HG02970 (cell line): Measurements from ENCODE around the gene RIGI.
"Not testable (repeated sequence)": the region's sequence is repeated elsewhere in the genome, so short reads cannot be mapped to it uniquely, and the experiment has no call there.

Experiments used
- ATAC-seq: cut with Tn5 transposase; IDR thresholded peaks from one replicate; pipeline ENCODE4 v1.9.1; 2021; ENCODE audit warnings: mild to moderate bottlenecking, moderate library complexity, moderate number of reproducible peaks; ENCODE audit not compliant: unreplicated experiment, low FRiP score

The RIGI gene

DNA sequence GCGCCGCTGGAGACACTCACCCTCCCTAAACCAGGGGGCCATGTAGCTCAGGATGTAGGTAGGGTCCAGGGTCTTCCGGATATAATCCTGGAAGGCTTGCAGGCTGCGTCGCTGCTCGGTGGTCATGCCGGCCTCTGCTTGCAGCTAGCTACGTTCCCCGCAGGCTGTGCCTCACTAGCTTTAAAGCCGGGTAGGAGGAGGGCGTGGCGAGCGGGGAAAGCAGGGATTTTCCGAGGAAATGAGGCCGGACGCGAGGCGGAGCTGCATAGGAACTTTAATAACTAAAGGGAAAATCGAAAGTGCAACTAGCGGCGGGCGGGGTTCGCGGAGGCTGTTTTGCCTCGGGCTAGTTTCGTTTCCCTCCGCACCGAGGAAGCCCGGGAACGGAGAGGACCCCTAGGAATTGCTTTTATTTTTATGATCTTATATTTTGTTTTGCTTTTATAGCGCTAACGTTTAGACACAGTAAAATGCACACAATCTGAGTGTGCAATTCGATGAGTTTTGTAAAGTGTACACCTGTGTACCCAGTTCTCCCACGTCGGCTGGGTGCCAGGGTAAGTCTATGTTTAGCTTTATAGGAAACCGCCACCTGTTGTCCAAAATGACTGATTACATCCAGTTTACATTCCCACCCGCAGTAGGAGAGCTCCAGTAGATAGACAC, at the start of gene RIGI:
RIGI (minus strand) TSS at position 156 of the 666 bp plus-strand sequence; CDS start at position 126, 30 bp downstream.
- ATAC-seq, result peak; percentile 62

DNA sequence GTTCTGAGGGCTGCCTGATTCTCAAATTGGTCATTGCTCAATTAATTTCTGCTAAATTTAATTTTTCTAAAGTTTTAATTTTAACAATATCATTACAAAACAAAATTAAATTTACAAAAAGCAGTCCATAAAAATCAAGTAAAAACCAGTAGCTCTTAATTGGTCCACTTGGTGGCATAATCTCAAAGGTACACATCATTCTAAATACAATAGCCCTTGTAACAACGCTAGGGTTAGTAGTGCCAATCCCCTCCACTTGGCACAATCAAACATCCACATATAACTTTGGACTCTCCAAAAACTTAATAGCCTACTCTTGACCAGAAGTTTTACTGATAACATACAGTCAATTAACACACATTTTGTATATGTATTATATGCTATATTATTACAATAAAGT, 48.9 kb upstream of the RIGI start:
- no peak for ATAC-seq

DNA sequence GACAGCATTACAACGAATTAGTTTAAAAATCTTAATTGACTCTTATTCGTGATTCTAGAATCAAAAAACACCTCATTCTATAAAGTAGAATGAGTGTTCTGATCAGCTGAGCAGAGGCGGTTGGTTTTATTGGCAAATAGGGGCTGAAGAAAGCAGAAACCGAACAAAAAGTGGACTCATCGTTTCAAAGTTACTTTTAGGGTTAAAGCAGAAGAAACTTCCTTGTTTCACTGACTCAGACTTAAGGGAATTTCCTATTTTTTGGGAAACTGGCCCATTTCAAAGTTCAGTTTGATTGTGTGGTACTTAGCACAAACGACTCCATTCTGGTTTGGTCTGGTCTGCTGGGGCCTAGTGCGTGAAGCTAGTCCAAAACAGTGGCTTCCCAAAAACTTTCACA, 47.8 kb upstream of the RIGI start:
- no peak for ATAC-seq

DNA sequence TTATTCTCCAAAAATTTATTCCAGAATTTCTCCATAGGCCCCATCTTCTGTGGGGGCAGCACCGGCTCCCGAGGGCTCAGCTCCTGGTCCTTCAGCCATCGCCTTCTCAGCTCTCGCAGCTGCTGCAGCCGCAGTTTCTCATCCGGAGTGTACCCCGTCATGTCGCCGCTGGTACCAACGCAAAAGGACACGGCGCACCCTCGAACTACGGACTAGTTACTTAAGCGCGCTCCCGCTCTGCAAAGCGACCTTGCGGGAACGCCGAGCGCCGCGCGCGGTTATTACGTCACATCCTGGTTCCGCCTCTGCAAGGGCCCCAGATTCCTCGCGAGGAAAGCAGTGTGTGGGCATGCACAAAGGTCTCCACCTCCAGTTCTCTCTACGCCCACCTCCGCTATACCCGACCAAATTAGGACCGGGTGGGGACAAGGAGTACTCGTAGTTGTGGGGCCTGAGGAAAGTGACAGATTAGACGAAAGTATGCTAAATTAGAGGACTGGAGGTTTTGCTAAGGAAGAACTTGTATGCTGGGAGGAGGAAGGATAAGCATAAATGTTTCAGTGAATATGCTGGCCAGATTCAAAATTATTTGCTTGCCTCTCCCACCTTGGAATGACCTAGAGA, 47.0 kb upstream of the RIGI start, which contains the start of gene NDUFB6:
NDUFB6 (minus strand) TSS at position 260 of the 624 bp plus-strand sequence; CDS start at position 161, 99 bp downstream.
- ATAC-seq, result peak; percentile 81

DNA sequence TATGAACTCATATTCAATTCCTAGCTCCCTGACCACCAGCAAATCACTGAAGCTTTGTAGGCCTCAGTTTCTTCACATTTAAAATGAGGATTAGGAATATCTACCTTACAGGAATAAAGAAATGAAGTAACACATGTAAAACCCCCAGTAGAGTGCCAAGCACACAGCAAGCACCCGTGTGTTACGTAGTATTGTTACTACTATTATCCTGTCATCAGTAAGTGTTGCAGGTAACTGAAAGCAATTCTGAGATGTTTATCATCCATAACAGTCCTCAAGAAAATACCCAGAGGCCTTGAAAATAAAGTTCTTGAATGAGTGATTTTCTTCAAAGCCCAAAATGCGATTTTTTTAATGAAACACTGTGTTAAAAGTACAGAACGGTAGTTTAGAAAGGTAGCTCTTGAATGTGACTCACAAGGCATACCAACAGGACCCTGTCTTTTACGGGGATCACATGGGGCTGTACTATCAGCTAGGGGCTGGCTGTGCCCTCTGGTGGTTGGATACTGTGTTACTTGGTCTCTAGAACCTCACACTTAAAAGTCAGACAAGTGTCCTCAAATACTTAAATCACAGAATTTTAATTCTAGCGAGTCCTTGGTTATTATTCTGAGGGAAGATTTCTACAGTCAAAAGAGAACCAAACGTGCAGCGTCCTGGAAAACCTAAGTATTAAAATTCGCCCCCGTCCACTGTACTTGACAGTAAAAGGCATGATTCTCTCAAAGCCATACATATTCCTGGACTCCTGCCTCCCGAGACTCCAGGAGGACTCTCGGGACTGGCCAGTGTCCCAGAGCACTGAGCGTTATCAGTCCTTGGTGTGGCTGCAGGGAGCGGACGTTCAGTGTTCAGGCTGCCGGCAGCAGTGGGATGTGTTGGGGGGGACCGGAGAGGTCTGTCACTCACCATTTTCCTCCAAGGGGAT, 46.2 kb upstream of the RIGI start:
- peak; percentile 88 for ATAC-seq

DNA sequence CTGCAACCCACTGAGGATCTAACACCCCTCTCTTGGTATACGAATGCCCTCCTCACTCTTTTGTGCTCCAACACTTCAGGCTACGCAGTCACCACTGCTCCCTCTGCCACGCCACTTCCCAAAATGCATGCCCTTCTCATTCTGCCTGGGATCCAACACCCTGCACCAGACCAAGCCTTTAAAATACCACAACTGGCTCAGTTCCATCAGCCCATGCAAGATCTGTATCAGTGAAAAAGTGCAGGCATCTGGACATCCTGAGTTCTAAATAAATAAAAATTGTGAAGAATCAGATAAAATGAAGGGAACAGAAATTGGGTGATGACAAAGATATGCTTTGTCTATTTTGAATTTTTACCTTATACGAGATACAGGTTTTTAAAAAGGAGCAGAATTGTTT, 44.3 kb upstream of the RIGI start:
- no peak for ATAC-seq

DNA sequence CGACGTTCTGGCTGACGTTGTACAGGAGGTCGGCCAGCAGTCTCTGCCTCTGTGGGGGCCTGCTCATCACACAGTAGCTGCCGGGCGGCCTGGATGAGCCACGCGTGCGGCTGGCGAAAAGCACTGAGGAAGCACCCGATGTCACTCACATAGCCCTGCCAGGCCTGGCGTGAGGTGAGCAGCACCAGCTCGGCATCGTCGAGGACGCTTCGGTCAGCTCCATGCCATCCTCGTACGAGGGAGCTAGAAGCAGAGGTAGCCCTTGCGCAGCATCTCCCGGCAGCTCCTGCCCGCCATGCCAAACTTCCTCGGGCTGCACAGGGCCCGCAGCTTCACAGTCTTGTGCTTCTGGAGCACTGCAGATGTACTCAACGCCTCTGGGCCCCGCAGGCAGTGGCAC, 40.8 kb upstream of the RIGI start:
- ATAC-seq, result no peak

DNA sequence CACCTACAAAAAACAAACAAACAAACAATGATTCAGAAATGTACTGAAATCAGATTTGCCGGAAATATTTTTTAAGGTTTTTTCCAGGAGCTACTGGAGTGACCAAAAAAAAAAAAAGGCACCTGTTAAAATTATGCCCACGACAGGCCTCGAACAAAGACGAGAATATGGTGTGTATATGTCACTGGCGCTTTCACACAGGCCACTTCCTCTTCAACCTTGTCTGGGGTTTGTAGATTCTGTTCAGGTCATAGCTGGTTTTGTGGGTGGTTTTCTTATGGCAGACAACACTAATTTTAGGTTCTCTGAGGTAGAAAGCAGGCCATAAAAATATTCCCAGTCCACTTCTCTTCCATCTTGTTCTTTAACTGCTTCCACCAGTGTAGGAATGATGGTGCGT, 40.0 kb upstream of the RIGI start:
- ATAC-seq, result no peak

DNA sequence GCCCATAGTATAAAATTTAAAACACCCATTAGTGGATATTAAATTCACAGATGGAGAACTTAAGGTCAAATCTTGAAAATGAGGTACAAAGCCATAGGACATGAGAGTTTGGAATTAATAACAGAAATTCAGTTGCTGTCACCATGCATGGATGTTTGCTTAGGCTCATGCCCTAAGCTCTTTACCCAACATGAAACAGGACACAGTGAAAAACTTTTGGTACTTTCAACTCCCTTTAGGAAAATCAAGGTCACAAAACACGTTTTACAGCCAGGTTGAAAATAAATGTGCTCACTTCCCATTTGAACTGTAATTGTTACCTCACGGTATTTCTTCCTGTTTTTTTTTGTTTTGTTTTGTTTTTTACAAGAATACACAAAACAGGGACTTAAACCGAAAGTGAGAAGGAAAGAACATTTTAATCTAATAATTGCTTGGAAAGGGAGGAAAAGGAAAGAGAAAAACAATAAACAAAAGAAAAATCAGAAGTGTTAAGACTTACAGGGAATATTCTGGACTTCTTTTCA, 32.5 kb upstream of the RIGI start:
- no peak for ATAC-seq

DNA sequence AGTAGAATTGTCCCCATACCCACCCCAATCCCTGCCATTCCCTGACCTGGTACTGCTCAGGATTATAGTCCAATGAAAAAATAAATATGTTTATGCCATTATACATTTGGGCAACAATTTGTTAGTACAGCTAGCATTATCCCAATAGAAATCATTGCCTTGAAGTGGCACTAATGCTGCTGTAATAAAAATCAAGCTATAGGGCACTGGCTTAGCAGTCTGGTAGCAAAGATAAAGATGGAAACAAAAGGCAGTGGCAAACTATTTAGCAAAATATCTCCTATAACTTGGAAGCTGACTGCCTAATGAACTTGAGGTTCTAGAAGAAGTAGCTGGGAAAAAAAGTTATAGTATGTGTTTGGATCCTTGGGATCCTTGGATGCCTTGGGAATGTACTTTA, 28.6 kb upstream of the RIGI start:
- ATAC-seq, result no peak

DNA sequence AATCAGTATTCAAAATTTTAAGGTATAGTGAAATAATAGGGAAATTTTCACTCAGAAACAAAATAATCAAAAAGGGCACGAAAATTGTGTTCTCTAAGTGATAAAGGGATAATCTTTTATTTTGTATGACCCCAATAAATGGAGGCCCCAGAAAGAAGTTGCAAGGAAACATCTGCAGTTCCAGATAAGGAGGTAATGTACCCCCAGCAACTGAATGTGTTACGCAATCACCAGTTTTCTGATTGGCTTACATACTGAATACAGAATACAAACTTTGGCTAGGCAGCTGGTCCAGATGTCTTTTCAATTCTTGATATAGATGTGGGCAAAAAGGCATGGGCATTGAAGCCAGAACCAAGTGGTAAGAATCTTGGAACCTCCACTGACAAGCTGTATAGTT, 28.1 kb upstream of the RIGI start:
- no peak for ATAC-seq

DNA sequence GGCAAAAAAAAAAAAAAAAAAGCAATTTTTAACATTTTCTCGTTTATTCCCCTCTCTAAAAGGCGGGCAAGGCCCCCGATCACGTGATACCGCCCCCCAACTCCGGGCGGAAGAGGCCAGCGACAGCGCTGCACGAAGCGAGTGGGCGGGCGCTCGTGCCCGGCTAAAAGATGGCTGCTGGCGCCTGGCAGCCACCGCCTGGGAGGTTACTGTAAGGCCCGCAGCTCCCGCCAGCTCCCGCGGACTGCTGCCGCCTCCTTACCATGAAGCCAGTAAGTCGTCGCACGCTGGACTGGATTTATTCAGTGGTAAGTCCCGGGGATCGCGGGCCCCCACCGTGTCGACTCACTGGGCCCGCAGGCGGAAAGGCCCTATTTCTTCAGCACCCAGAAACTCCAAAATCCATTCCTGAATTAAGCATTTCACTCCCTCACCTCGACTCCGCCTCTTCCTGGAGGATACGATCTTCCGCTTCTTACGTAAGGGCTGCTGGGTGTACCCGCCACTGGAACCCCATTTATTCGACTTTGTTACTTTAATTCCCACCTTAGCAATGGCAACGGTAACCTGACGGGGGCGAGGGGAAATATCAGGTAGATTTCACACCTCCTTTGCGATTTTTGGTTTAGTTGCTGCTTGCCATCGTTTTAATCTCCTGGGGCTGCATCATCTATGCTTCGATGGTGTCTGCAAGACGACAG, 26.3 kb upstream of the RIGI start, which contains the start of the genes SMIM27 and TOPORS:
SMIM27 (plus strand) TSS at position 156 of the 701 bp plus-strand sequence; CDS start at position 264, 108 bp downstream.
TOPORS (minus strand) TSS at position 415 of the 701 bp plus-strand sequence; CDS start at position 265, 150 bp downstream.
- peak; percentile 53 for ATAC-seq

DNA sequence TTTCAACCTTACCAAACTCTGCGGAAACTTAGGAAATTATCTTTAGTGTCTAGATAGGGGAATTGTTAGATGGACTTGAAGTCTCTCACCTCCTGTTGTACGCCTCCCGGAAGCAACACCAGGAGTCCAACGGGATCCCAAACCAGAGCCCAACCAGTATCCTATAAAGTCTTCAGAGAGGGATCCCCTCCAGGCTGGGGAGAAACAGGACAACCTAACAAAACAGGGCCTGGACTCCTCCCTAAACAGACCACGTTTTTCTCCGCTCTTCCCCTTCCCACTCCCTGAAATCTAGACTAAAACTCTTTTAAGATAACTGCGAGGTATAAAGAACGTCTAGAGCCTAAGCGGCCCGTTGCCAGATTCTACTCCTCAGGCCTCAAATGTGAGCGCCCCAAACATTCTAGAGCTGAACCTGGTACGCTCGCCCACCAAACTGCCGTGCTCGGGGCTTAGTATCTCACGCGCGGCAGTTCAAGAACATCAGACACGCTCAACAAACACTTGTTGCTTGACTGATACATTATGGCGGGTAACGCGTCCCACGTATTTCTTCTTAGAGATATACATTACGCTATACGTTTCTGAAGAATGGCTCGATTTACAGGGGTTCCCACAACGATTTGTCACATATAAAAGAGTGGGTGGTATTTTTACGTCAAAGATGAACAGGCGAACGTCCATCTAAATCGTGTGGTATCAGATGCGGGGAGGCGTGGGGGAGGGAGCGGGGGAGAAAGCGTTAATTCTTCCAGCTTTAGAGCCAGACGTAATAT, 25.5 kb upstream of the RIGI start:
- no peak for ATAC-seq

DNA sequence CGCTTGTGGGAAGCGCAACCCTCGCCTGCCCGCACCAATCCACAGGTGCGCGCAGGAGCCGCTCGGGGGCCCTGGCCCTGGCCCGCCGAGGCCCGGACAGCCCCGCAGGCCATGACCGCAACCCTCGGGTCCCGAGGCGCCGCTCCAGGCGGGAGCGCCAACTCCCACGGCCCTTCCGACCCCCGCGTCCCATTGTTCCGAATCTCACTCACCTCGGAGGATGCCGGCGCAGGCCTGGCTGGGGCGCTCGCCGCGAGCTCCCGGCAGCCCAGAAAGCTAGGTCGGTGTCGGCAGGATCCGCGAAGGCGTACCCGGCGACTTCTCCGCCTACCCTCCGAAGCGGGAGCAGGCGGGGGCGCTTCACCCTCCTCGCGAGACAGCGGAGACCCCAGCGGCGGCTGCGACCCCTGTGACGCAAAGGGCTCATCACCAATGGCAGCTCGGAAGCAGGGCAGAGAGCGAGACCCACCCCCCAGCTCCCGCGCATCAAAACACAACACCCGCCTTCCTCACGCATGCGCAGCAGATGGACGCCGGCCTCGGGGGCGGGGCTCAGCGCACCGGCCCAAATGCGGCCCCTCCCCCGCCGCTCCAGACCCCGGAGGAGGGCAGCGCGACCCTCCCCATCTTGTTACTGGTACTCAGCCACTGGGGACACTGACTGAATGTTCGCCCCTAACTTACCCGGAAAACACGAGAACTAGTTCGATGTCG, 24.7 kb upstream of the RIGI start:
- ATAC-seq, result peak; percentile 80

DNA sequence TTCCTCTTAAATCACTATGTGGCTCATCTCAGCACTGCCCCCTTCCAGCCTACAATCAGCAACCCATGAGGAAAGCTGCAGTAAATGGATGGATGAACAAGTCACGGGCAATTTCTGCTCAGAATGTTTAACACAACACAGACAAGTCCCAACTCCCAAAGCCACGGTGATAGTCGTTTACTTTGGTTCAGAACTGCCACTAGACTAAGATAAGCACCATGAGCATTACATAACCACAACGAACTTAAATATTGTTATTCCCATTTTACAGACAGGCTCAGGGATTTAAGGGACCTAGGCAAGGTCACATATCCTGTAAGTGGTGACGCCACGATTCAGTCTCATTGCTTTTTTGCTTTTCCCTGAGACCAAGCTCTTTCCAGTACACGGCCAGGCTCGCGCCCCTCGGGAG, 24.2 kb upstream of the RIGI start:
- no peak for ATAC-seq

DNA sequence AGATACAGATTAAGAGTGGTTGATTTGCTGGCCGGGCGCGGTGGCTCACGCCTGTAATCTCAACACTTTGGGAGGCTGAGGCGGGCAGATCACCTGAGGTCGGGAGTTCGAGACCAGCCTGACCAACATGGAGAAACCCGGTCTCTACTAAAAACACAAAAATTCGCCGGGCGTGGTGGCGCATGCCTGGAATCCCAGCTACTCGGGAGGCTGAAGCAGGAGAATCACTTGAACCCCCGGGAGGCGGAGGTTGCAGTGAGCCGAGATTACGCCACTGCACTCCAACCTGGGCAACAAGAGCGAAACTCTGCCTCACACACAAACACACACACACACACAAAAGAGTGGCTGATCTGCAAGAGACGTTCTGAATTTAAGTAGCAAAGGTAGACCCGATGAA, 22.2 kb upstream of the RIGI start:
- not testable (repeated sequence) for ATAC-seq

DNA sequence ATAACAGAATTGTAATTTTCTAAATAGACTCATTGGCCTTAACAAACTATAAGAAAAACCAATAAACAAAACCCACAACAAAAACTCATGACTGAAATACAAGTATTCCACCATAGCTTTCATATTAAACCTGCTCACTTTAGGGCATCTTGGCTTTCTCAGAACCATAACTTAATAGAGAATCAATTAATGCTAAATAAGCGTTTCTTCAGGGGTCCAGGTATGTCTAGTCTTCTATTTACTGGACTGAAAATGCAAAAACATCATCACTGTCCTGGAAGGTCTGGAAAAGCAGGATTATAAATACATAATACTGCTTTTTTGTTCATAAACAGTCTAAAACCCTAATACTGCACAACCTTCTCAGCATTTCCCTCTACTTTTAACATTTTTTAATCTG, 19.9 kb upstream of the RIGI start:
- ATAC-seq, result no peak

DNA sequence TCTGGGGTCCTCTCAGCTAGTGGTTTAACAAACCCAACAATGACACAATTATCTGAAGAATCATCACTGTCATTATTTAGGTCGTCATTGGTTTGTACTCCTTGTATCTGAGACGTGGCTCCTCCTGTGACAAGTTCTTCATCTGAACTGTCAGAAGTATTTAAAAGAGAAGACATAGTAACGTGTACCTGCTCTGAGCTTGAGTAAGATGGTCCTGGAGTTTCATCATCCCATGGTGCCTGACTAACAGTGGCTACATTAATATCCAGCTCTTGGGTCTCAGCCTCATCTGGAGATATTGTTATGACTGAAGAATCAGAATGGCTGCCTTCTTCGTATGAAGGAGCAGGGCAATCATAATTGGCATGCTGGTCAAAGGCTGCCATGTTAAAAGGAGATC, 17.1 kb upstream of the RIGI start:
- no peak for ATAC-seq

DNA sequence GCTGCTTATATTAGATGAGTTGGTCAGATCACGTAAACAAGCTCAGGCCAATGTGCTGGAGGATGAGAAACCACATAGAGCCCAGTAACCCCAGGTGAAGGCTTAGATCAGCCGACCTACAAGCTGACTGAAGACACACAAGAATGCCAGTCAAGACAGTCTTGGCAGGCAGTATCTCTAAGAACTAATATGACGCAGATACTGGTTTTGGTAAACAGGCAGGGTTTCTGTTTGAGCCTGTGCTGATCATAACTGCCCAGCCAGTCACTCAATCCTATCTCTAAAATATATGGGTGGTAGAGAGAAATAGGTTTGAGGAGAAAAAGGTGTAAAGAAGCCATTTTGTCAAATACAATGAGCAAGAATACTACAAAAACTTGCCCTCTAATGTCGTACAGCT, 7.8 kb upstream of the RIGI start:
- ATAC-seq, result no peak
